Upper lobe of left lung (tissue), 6 donors: Measurements from ENCODE around the gene GRAMD4. TPM values are rescaled to one million over a fixed set of nuclear protein-coding genes. Genes with fewer than 3 reads are reported as not detected.

ENCODE experiments used
- ATAC-seq, 2 donors: fragments of 200-7000 bp; cut with Tn5 transposase; one replicate each; pipeline ENCODE4 v1.9.1; 2022; ENCODE audit warnings: mild to moderate bottlenecking in 2 of 2, moderate library complexity in 2 of 2; ENCODE audit not compliant: low FRiP score in 2 of 2
- DNase-seq, 2 donors: peaks; one replicate each; pipeline ENCODE4 v3.0.0-alpha.2; 2019 to 2020
- H3K27ac ChIP-seq, 4 donors: fragments of 200-600 bp; sonication (generic); one replicate each; pipeline ENCODE4 v1.5.1; 2016 to 2019
- H3K27me3 ChIP-seq, 4 donors: fragments of 200-600 bp; sonication (generic); one replicate each; pipeline ENCODE4 v1.5.1; 2017 to 2019
- H3K36me3 ChIP-seq, 4 donors: fragments of 200-600 bp; sonication (generic); one replicate each; pipeline ENCODE4 v1.5.1; 2016 to 2019
- H3K4me1 ChIP-seq, 4 donors: fragments of 200-600 bp; sonication (generic); one replicate each; pipeline ENCODE4 v1.5.1; 2018 to 2019
- H3K4me3 ChIP-seq, 4 donors: fragments of 200-600 bp; sonication (generic); one replicate each; pipeline ENCODE4 v1.5.1; 2017 to 2019; ENCODE audit warnings: mild to moderate bottlenecking in 2 of 4, moderate library complexity in 1 of 4
- H3K9me3 ChIP-seq, 4 donors: fragments of 200-600 bp; sonication (generic); one replicate each; pipeline ENCODE4 v1.5.1; 2018 to 2019
- CTCF ChIP-seq, 6 experiments: fragments of 450-650 bp in 4 of 6; fragments of 200-600 bp in 2 of 6; sonication (generic) in 2 of 6; IDR thresholded peaks; one replicate each; pipeline ENCODE4 v1.5.1; 2016 to 2019; ENCODE audit warnings: antibody characterized with exemption in 6 of 6
- EP300 ChIP-seq, 4 donors: sonication (generic); formaldehyde crosslinking; IDR thresholded peaks; one replicate each; pipeline ENCODE4 v1.5.1; 2017; ENCODE audit warnings: antibody characterized with exemption in 4 of 4, control low read depth in 2 of 4
- POLR2A ChIP-seq, 4 donors: fragments of 450-650 bp; IDR thresholded peaks; one replicate each; pipeline ENCODE4 v1.5.1; 2016 to 2017; ENCODE audit warnings: antibody characterized with exemption in 4 of 4, mild to moderate bottlenecking in 2 of 4
- POLR2AphosphoS5 ChIP-seq, 2 donors: sonication (generic); formaldehyde crosslinking; IDR thresholded peaks; one replicate each; pipeline ENCODE4 v1.5.1; 2017; ENCODE audit warnings: antibody characterized with exemption in 2 of 2
- whole genome bisulfite sequencing, 2 donors: methylation state at CpG; one replicate each; pipeline ENCODE4 v1.1.5; 2017 to 2018; 5-methylcytosine and 5-hydroxymethylcytosine counted together
- total RNA-seq, 6 donors: library from RNA; depleted of rRNA in 4 of 6; stranded (reverse); fragments of >200 nt in 4 of 6; gene quantifications; one replicate each; pipeline versions ENCODE4 v1.1.0 to v1.2.1, GENCODE V29; 2016 to 2021
- donor health status: DM: no; HTN: no; CAD: no; lungs with moderate emphysema.
- donor health status: DM: no; HTN: yes; CAD: no; lungs with severe emphysema.

GRAMD4 gene
- total RNA-seq, 6 donors from 2014 or later: 59.8 to 302 (median 104) TPM

- H3K4me3 ChIP-seq: no peak overlapping the region
- WGBS, 2 donors: 91 to 93% methylated on average over 18 of the region's 18 CpGs
- DNase-seq (no peak), ATAC-seq (no peak)
- peaks cover 0 to 45% (median 9%) of the 10 kb centered on the region in 4 donors for H3K36me3 ChIP-seq
- no peak overlapping the region for H3K27ac ChIP-seq
- TF ChIP-seq POLR2AphosphoS5 (IDR thresholded peaks at IDR 0.05) (no peak), EP300 (IDR thresholded peaks at IDR 0.05) (no peak), CTCF (IDR thresholded peaks at IDR 0.05) (no peak), POLR2A (IDR thresholded peaks at IDR 0.05) (no peak)
- H3K4me1 ChIP-seq: peaks cover 0 to 12% (median 2%) of the 10 kb centered on the region in 4 donors
- H3K27me3 ChIP-seq: no peaks in the 10 kb centered on the region
- H3K9me3 ChIP-seq: no peaks in the 10 kb centered on the region
These were observed 104.9 kb downstream of the GRAMD4 start for GRCh38 chr22:46725096-46725495.

- H3K9me3 ChIP-seq: no peaks in the 10 kb centered on the region
- no peaks in the 10 kb centered on the region for H3K27me3 ChIP-seq
- H3K36me3 ChIP-seq: peaks cover 0 to 37% (median 5%) of the 10 kb centered on the region in 4 donors
- ATAC-seq: peak in 1 of 2 donors; percentile 27
- no peak for DNase-seq
- WGBS, 2 donors: 72 to 83% methylated on average over 28 to 38 of the region's 38 CpGs
- no peak overlapping the region for H3K4me3 ChIP-seq
- H3K27ac ChIP-seq: no peak overlapping the region
- no peak for TF ChIP-seq CTCF (IDR thresholded peaks at IDR 0.05)
- no peak for TF ChIP-seq POLR2AphosphoS5 (IDR thresholded peaks at IDR 0.05)
- no peak for TF ChIP-seq EP300 (IDR thresholded peaks at IDR 0.05)
- TF ChIP-seq POLR2A (IDR thresholded peaks at IDR 0.05): no peak
- peaks cover 8 to 13% (median 11%) of the 10 kb centered on the region in 4 donors for H3K4me1 ChIP-seq
These were observed 106.1 kb downstream of the GRAMD4 start for GRCh38 chr22:46726066-46726985.

GRCh38 chr22:46726986-46727317 lies 106.8 kb downstream of the GRAMD4 start:
- Histone ChIP-seq H3K4me1 (peaks cover 12 to 16% (median 14%) of the 10 kb centered on the region in 4 donors), H3K9me3 (no peaks in the 10 kb centered on the region), H3K27me3 (no peaks in the 10 kb centered on the region), H3K4me3 (no peak overlapping the region), H3K36me3 (peaks cover 0 to 39% (median 5%) of the 10 kb centered on the region in 4 donors), H3K27ac (no peak overlapping the region)
- TF ChIP-seq CTCF (IDR thresholded peaks at IDR 0.05): no peak
- WGBS, 2 donors: 90 to 96% methylated on average over 3 of the region's 3 CpGs
- DNase-seq (no peak), ATAC-seq (no peak)

- no peak overlapping the region for H3K27ac ChIP-seq
- no peak overlapping the region for H3K4me3 ChIP-seq
- H3K4me1 ChIP-seq: peaks cover 12 to 23% (median 16%) of the 10 kb centered on the region in 4 donors
- DNase-seq: no peak
- ATAC-seq: no peak
- WGBS, 2 donors: 92 to 100% methylated on average over 7 to 19 of the region's 19 CpGs
- peaks cover 0 to 40% (median 5%) of the 10 kb centered on the region in 4 donors for H3K36me3 ChIP-seq
- no peaks in the 10 kb centered on the region for H3K9me3 ChIP-seq
- H3K27me3 ChIP-seq: no peaks in the 10 kb centered on the region
- no peak for TF ChIP-seq EP300 (IDR thresholded peaks at IDR 0.05)
- no peak for TF ChIP-seq CTCF (IDR thresholded peaks at IDR 0.05)
- TF ChIP-seq POLR2AphosphoS5 (IDR thresholded peaks at IDR 0.05): no peak
- no peak for TF ChIP-seq POLR2A (IDR thresholded peaks at IDR 0.05)
These were observed 107.7 kb downstream of the GRAMD4 start for GRCh38 chr22:46727813-46728364.
